Transverse colon (tissue), 4 donors: Measurements from ENCODE around the gene UBL5. TPM values are rescaled to one million over a fixed set of nuclear protein-coding genes. Genes with fewer than 3 reads are reported as not detected.
A peak's percentile ranks its signal among the peaks of the same experiment; 100 is the strongest.

ENCODE experiments used
- DNase-seq: peaks from one replicate; pipeline ENCODE4 v3.0.0-alpha.2; 2019
- H3K27ac ChIP-seq, 4 donors: fragments of 200-600 bp; sonication (generic); 2 replicates each; pipeline ENCODE4 v1.5.1; 2016 to 2018; ENCODE audit warnings: inconsistent platforms in 4 of 4
- H3K27me3 ChIP-seq: fragments of 200-600 bp; sonication (generic); 2 replicates; pipeline ENCODE4 v1.5.1; 2017; ENCODE audit warnings: inconsistent platforms
- H3K36me3 ChIP-seq, 4 donors: fragments of 200-600 bp; sonication (generic); 2 replicates each; pipeline ENCODE4 v1.5.1; 2017 to 2019; ENCODE audit warnings: inconsistent platforms in 4 of 4
- H3K4me1 ChIP-seq, 4 donors: fragments of 200-600 bp; sonication (generic); 2 replicates each; pipeline ENCODE4 v1.5.1; 2017 to 2020; ENCODE audit warnings: inconsistent platforms in 4 of 4
- H3K4me3 ChIP-seq, 4 donors: fragments of 200-600 bp; sonication (generic); 1 replicate in 1 of 4; 2 replicates in 3 of 4; pipeline versions ENCODE4 v1.5.1 to v1.6.1; 2017 to 2019; ENCODE audit warnings: inconsistent platforms in 4 of 4
- H3K9me3 ChIP-seq, 2 donors: fragments of 200-600 bp; sonication (generic); 2 replicates each; pipeline ENCODE4 v1.5.1; 2017 to 2019; ENCODE audit warnings: inconsistent platforms in 2 of 2
- EP300 ChIP-seq: sonication (generic); formaldehyde crosslinking; IDR thresholded peaks from one replicate; pipeline ENCODE4 v1.6.1; 2017; ENCODE audit warnings: antibody characterized with exemption, low read depth
- POLR2A ChIP-seq: fragments of 450-650 bp; IDR thresholded peaks from one replicate; pipeline ENCODE4 v1.6.1; 2016; ENCODE audit warnings: antibody characterized with exemption, mild to moderate bottlenecking, moderate library complexity
- POLR2AphosphoS5 ChIP-seq, 3 donors: sonication (generic); formaldehyde crosslinking; IDR thresholded peaks; one replicate each; pipeline ENCODE4 v1.6.1; 2016; ENCODE audit warnings: antibody characterized with exemption in 3 of 3
- WGBS, 2 donors: methylation state at CpG; one replicate each; pipeline ENCODE4 v1.1.5; 2018; ENCODE audit warnings: low coverage in 1 of 2; 5-methylcytosine and 5-hydroxymethylcytosine counted together
- in situ Hi-C, 4 donors: fragments of 200-750 bp; cut with MboI; loops; one replicate each; pipeline versions ENCODE4 v1.15.0 to v1.15.1; 2017; ENCODE audit warnings: low sequenced_read_pairs in 3 of 4, low pct_ligation_motif_present in 1 of 4, low pct_unique_long_range_greater_than_20kb in 1 of 4
- intact Hi-C: fragments of 100-400 bp; cut with DNase I; formaldehyde crosslinking; loops from one replicate; pipeline ENCODE4 v1.15.1; 2023; ENCODE audit warnings: low total_unique reads
- total RNA-seq, 4 donors: library from RNA; depleted of rRNA; stranded (reverse); fragments of >200 nt; gene quantifications; one replicate each; pipeline ENCODE4 v1.1.0, GENCODE V29; 2016
- TF ChIP-seq, protein P1 (sequence below), 5 experiments: fragments of 200-600 bp in 3 of 5; fragments of 450-650 bp in 2 of 5; sonication (generic) in 3 of 5; IDR thresholded peaks; 1 replicate in 2 of 5; 2 replicates in 3 of 5; pipeline ENCODE4 v1.5.1; 2016 to 2017; ENCODE audit warnings: antibody characterized with exemption in 5 of 5, inconsistent platforms in 3 of 5, mild to moderate bottlenecking in 2 of 5, moderate library complexity in 1 of 5

The UBL5 gene
- total RNA-seq, 4 donors from 2014 or later, result 61.0 to 563 (median 249) TPM

DNA sequence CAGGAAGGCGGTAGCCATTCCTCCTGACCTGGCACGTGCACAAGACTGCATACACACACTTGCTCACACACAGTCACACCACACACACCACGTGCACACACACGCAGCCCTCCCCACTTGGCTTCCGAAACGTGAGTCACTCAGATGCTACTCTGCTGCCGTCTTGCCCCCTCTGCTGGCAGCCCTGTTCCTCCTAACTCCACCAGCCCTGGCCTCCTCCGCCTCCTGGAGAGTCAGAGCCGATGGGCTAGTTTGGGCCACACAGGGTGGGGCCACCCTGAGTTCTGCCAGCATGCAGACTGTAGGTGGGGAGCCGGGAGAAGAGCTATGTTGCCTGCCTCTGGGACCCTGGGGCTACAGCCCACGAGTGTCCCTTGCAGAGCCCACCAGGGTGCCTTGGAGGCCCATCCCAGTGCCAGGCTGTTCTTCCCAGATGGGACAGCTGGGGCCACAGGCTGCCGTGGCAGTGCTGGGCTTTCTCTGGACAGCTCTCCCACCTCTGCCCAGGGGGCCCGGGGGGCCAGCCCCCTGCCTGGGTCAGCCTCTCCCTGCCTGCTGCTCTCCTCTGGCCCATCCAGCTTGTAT is 19.5 kb downstream of the UBL5 start:
- TF ChIP-seq POLR2AphosphoS5 (IDR thresholded peaks at IDR 0.05), result no peak
- no peak for TF ChIP-seq POLR2A
- no peak for TF ChIP-seq EP300
- TF ChIP-seq, protein P1, sequence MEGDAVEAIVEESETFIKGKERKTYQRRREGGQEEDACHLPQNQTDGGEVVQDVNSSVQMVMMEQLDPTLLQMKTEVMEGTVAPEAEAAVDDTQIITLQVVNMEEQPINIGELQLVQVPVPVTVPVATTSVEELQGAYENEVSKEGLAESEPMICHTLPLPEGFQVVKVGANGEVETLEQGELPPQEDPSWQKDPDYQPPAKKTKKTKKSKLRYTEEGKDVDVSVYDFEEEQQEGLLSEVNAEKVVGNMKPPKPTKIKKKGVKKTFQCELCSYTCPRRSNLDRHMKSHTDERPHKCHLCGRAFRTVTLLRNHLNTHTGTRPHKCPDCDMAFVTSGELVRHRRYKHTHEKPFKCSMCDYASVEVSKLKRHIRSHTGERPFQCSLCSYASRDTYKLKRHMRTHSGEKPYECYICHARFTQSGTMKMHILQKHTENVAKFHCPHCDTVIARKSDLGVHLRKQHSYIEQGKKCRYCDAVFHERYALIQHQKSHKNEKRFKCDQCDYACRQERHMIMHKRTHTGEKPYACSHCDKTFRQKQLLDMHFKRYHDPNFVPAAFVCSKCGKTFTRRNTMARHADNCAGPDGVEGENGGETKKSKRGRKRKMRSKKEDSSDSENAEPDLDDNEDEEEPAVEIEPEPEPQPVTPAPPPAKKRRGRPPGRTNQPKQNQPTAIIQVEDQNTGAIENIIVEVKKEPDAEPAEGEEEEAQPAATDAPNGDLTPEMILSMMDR (IDR thresholded peaks at IDR 0.05), result peak in 4 of 5 experiments; percentile 22 to 31 (median 22)
- in situ Hi-C loops, result no loop called here
- 40 to 51% methylated on average over 1 to 13 of the region's 13 CpGs for WGBS, 2 donors
- H3K9me3 ChIP-seq, result no peaks in the 10 kb centered on the region
- no peaks in the 10 kb centered on the region for H3K27me3 ChIP-seq
- H3K4me3 ChIP-seq, result no peak overlapping the region
- peaks cover 0 to 8% (median 2%) of the 10 kb centered on the region in 4 donors for H3K4me1 ChIP-seq
- H3K36me3 ChIP-seq, result peaks cover 0 to 24% (median 8%) of the 10 kb centered on the region in 4 donors
- intact Hi-C loops, result no loop called here
- H3K27ac ChIP-seq, result no peak overlapping the region
- peak; percentile 28 for DNase-seq

DNA sequence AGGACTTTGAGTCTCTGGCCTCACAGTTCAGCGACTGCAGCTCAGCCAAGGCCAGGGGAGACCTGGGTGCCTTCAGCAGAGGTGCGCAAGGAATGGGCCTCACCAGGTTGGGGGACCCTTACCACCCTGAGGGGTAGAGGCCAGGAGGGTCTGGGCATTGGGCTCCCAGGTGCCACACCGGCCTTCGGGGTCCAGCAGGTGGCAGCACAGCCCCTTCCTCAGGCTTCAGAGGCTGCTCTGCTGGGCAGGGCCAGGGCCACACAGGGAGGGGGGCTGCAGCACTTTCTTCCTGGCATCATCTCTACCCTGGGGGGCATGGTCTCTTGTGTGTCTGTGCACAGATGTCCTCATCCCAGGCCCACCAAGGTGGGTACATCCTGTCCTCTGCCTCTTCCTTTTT is 20.3 kb downstream of the UBL5 start:
- peaks cover 0 to 8% (median 2%) of the 10 kb centered on the region in 4 donors for H3K4me1 ChIP-seq
- WGBS, 2 donors, result 88% methylated on average over 4 of the region's 4 CpGs; no CpG with 5 or more reads in 1 of the 2 donors
- TF ChIP-seq POLR2AphosphoS5 (IDR thresholded peaks at IDR 0.05), result no peak
- TF ChIP-seq, protein P1 (IDR thresholded peaks at IDR 0.05), result peak in 2 of 5 experiments; percentile 18
- H3K9me3 ChIP-seq, result no peaks in the 10 kb centered on the region
- peaks cover 0 to 16% (median 4%) of the 10 kb centered on the region in 4 donors for H3K36me3 ChIP-seq
- H3K27ac ChIP-seq, result no peak overlapping the region
- intact Hi-C loops, result no loop called here
- no peak overlapping the region for H3K4me3 ChIP-seq
- in situ Hi-C loops, result no loop called here
- H3K27me3 ChIP-seq, result no peaks in the 10 kb centered on the region
- no peak for DNase-seq

- in situ Hi-C loops (no loop called here), intact Hi-C loops (no loop called here)
- Histone ChIP-seq H3K9me3 (no peaks in the 10 kb centered on the region), H3K27ac (no peak overlapping the region), H3K4me1 (peaks cover 0 to 8% (median 2%) of the 10 kb centered on the region in 4 donors), H3K36me3 (peaks cover 0 to 9% (median under 1%) of the 10 kb centered on the region in 4 donors), H3K27me3 (no peaks in the 10 kb centered on the region), H3K4me3 (no peak overlapping the region)
- TF ChIP-seq POLR2AphosphoS5 (IDR thresholded peaks at IDR 0.05) (no peak), EP300 (no peak), POLR2A (no peak)
- TF ChIP-seq, protein P1 (IDR thresholded peaks at IDR 0.05), result no peak
- no peak for DNase-seq
- WGBS, 2 donors, result 89% methylated on average over 23 of the region's 23 CpGs; no CpG with 5 or more reads in 1 of the 2 donors
Measured at GRCh38 chr19:9848762-9849161, 21.0 kb downstream of the UBL5 start.

DNA sequence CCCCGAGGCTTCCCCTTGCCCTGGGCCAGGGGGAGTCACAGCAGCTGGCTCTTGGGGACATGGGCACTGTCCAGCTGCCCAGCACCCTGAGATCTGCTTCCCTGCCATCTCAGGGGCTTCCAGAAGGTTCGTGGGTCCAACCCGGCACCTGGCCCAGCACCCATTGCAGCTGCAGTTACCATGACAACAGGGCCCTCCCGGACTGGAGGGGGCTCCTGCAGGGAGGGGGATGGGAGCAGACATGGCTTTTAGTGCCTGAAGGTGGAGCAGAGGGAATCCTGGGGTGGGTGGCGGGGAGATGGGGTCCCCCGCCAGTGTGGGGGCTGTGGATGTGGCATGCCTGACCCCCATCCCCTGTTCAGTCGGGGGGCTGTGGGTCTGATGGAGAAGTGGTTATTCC is 22.1 kb downstream of the UBL5 start:
- Histone ChIP-seq H3K27ac (no peak overlapping the region), H3K4me1 (peaks cover 0 to 8% (median 2%) of the 10 kb centered on the region in 4 donors), H3K4me3 (no peak overlapping the region), H3K27me3 (no peaks in the 10 kb centered on the region), H3K9me3 (no peaks in the 10 kb centered on the region), H3K36me3 (peaks cover 0 to under 1% (median 0%) of the 10 kb centered on the region in 4 donors)
- 75% methylated on average over 7 of the region's 7 CpGs; no CpG with 5 or more reads in 1 of the 2 donors for WGBS, 2 donors
- no peak for DNase-seq
- TF ChIP-seq POLR2A, result no peak
- TF ChIP-seq POLR2AphosphoS5 (IDR thresholded peaks at IDR 0.05), result no peak
- TF ChIP-seq, protein P1 (IDR thresholded peaks at IDR 0.05), result no peak
- intact Hi-C loops, result no loop called here
- in situ Hi-C loops, result no loop called here
